GM12878 (cell line): Measurements from ENCODE around the gene HOXB2. TPM values are rescaled to one million over a fixed set of nuclear protein-coding genes. Genes with fewer than 3 reads are reported as not detected.
A peak's percentile ranks its signal among the peaks of the same experiment; 100 is the strongest.

ENCODE experiments used
- ATAC-seq: fragments of 200-7000 bp; cut with Tn5 transposase; 3 replicates; pipeline ENCODE4 v1.9.1; 2020; ENCODE audit warnings: mild to moderate bottlenecking, moderate library complexity
- BruUV-seq: library from RNA; stranded (reverse); fragments of 400-500 nt; replicated peaks from 2 replicates; lab custom pipeline; 2021; lab: Mats Ljungman, UMichigan
- CTCF ChIA-PET: fragments of 300-600 bp; sonication (Branson Sonifier 250); formaldehyde crosslinking; extraction: SDS; loops from one replicate; lab custom pipeline; 2021; ENCODE audit warnings: inconsistent platforms; lab: Yijun Ruan, JAX
- POLR2A ChIA-PET: fragments of 350-600 bp; formaldehyde crosslinking; extraction: SDS; loops from one replicate; lab custom pipeline; 2021; ENCODE audit warnings: inconsistent platforms; lab: Charles Lee
- RAD21 ChIA-PET: fragments of 300-600 bp; sonication (Branson Sonifier 250); formaldehyde crosslinking; loops from one replicate; lab custom pipeline; 2023; ENCODE audit warnings: antibody characterized with exemption; ENCODE audit not compliant: unreplicated experiment; lab: Charles Lee
- SMC1A ChIA-PET: fragments of 300-600 bp; sonication (Branson Sonifier 250); formaldehyde crosslinking; loops from one replicate; lab custom pipeline; 2023; ENCODE audit not compliant: unreplicated experiment, uncharacterized antibody; lab: Charles Lee
- DNase-seq: peaks from one replicate; pipeline ENCODE4 v3.0.0-alpha.2; 2011; ENCODE audit warnings: low read depth, low spot score
- FAIRE-seq: peaks from 3 replicates; lab custom pipeline; 2011; peaks lifted over from hg19 to GRCh38; lab: Jason Lieb, UNC
- H2AFZ ChIP-seq: 2 replicates; pipeline ENCODE4 v1.6.0; 2011; ENCODE audit warnings: low read depth, low read length, control low read depth; ENCODE audit not compliant: control insufficient read depth
- H3K27ac ChIP-seq: 2 replicates; pipeline ENCODE4 v1.5.1; 2011; ENCODE audit warnings: control low read depth; ENCODE audit not compliant: control insufficient read depth, insufficient read depth
- H3K27me3 ChIP-seq, 2 experiments: replicated peaks in 1 of 2; 2 replicates each; pipeline versions ENCODE4 v1.6.0 to v1.6.1; 2011; ENCODE audit warnings: low read length in 1 of 2; ENCODE audit not compliant: control insufficient read depth in 2 of 2, insufficient read depth in 2 of 2
- H3K36me3 ChIP-seq, 2 experiments: 2 replicates each; pipeline ENCODE4 v1.5.1; 2011; ENCODE audit warnings: low read length in 1 of 2; ENCODE audit not compliant: control insufficient read depth in 2 of 2, insufficient read depth in 2 of 2
- H3K4me1 ChIP-seq: 2 replicates; pipeline ENCODE4 v1.6.1; 2011; ENCODE audit warnings: mild to moderate bottlenecking, low read length, moderate library complexity, mixed read lengths; ENCODE audit not compliant: control insufficient read depth, insufficient read depth
- H3K4me2 ChIP-seq: 2 replicates; pipeline ENCODE4 v1.6.0; 2011; ENCODE audit warnings: control low read depth; ENCODE audit not compliant: control insufficient read depth, insufficient read depth
- H3K4me3 ChIP-seq: fragments of 200-600 bp; sonication (generic); 2 replicates; pipeline ENCODE4 v1.5.1; 2016
- H3K79me2 ChIP-seq: 2 replicates; pipeline ENCODE4 v1.6.0; 2011; ENCODE audit warnings: low read length; ENCODE audit not compliant: control insufficient read depth, insufficient read depth
- H3K9ac ChIP-seq: 2 replicates; pipeline ENCODE4 v1.8.0; 2011; ENCODE audit warnings: low read length, control low read depth, mixed read lengths; ENCODE audit not compliant: control insufficient read depth, insufficient read depth
- H3K9me3 ChIP-seq: replicated peaks from 3 replicates; pipeline ENCODE4 v1.5.1; 2011; ENCODE audit warnings: mild to moderate bottlenecking, low read length; ENCODE audit not compliant: control insufficient read depth, insufficient read depth
- H4K20me1 ChIP-seq: 2 replicates; pipeline ENCODE4 v1.6.0; 2011; ENCODE audit not compliant: control insufficient read depth, insufficient read depth
- BCL3 ChIP-seq: IDR thresholded peaks from 2 replicates; pipeline ENCODE4 v1.6.1; 2011; ENCODE audit warnings: borderline replicate concordance, low read depth, mild to moderate bottlenecking, moderate library complexity, low read length; ENCODE audit not compliant: insufficient read depth, poor library complexity, severe bottlenecking
- CHD2 ChIP-seq: IDR thresholded peaks from 2 replicates; pipeline ENCODE4 v1.6.1; 2011; ENCODE audit warnings: low read depth, low read length, improper control_type of control experiment, borderline replicate concordance
- FOXK2 ChIP-seq: fragments of 450-650 bp; IDR thresholded peaks from 2 replicates; pipeline ENCODE4 v1.6.1; 2017; ENCODE audit warnings: mild to moderate bottlenecking, moderate library complexity
- IKZF1 ChIP-seq: fragments of 450-650 bp; conservative IDR thresholded peaks from 2 replicates; pipeline ENCODE4 v1.6.1; 2017; ENCODE audit warnings: antibody characterized with exemption, mild to moderate bottlenecking
- IKZF2 ChIP-seq, 2 experiments: fragments of 450-650 bp; IDR thresholded peaks; 2 replicates each; pipeline ENCODE4 v1.6.1; 2017; ENCODE audit warnings: mild to moderate bottlenecking in 2 of 2, moderate library complexity in 2 of 2
- SIX5 ChIP-seq: IDR thresholded peaks from 2 replicates; pipeline ENCODE4 v1.6.1; 2011; ENCODE audit warnings: mild to moderate bottlenecking, low read depth, low read length, moderate library complexity; ENCODE audit not compliant: severe bottlenecking
- SP1 ChIP-seq: IDR thresholded peaks from one replicate; pipeline ENCODE4 v1.6.1; 2011; ENCODE audit warnings: low read depth, low read length
- YY1 ChIP-seq: IDR thresholded peaks from 2 replicates; pipeline ENCODE4 v1.6.1; 2011; ENCODE audit warnings: low read depth, mild to moderate bottlenecking, low read length
- ZNF384 ChIP-seq: IDR thresholded peaks from 2 replicates; pipeline ENCODE4 v1.6.1; 2012; ENCODE audit warnings: low read depth, mild to moderate bottlenecking, low read length, improper control_type of control experiment, borderline replicate concordance
- ZZZ3 ChIP-seq: IDR thresholded peaks from 2 replicates; pipeline ENCODE4 v1.6.1; 2011; ENCODE audit warnings: low read depth; ENCODE audit not compliant: control insufficient read depth, insufficient read length
- WGBS: methylation state at CpG from one replicate; pipeline ENCODE4 v1.1.6; 2016; ENCODE audit warnings: low lambda C conversion rate; ENCODE audit not compliant: insufficient replicate concordance, insufficient coverage; ENCODE audit errors: missing lambda C conversion rate; 5-methylcytosine and 5-hydroxymethylcytosine counted together
- in situ Hi-C: fragments of 300-500 bp; cut with MboI; formaldehyde crosslinking; loops from 9 replicates; pipeline ENCODE4 v1.14.3; 2018; ENCODE audit warnings: mixed read lengths
- intact Hi-C: fragments of 100-400 bp; cut with micrococcal nuclease; formaldehyde crosslinking; loops from one replicate; pipeline ENCODE4 v1.14.2; 2022; ENCODE audit not compliant: unreplicated experiment
- polyA plus RNA-seq, 11 experiments: library from polyadenylated mRNA; depleted of rRNA in 4 of 11; unstranded in 6 of 11; stranded (reverse) in 5 of 11; fragments of >200 nt; fragmentation: Nextera tagmentation in 4 of 11; fragmentation: Illumina TruSeq in 1 of 11; extraction: Ambion mirVana in 4 of 11; extraction: Trizol in 1 of 11; gene quantifications; 1 replicate in 1 of 11; 2 replicates in 10 of 11; pipeline versions ENCODE4 v1.2.1 to v1.2.3, GENCODE V29; 2011 to 2016; ENCODE audit warnings: inconsistent platforms in 2 of 11, missing spikeins in 2 of 11, low read depth in 1 of 11
- total RNA-seq, 4 experiments: library from RNA; depleted of rRNA in 3 of 4; stranded (reverse); fragments of >200 nt in 3 of 4; fragmentation: Illumina TruSeq in 1 of 4; extraction: Trizol in 1 of 4; gene quantifications; 2 replicates each; pipeline versions ENCODE4 v1.2.1 to v1.2.3, GENCODE V29; 2013 to 2021
- TF ChIP-seq, protein P1 (sequence below): fragments of 450-650 bp; IDR thresholded peaks from 2 replicates; pipeline ENCODE4 v1.6.1; 2017; ENCODE audit warnings: low read depth, mild to moderate bottlenecking, moderate library complexity

Gene HOXB2
- total and polyA plus RNA-seq, 10 of the 15 experiments (the other 5 are each of a cell fraction or from before 2014, with no cell fraction given), result 0.16 to 8.8 (median 2.3) TPM

GRCh38 chr17:48544349-48545021, 424 bp downstream of the HOXB2 start:
- Histone ChIP-seq H3K9me3 (no peaks in the 10 kb centered on the region), H3K36me3 (no peaks in the 10 kb centered on the region), H3K27ac (peak overlapping the region; percentile 49), H2AFZ (peak overlapping the region; percentile 67), H3K4me3 (peak overlapping the region; percentile 69), H3K4me2 (peak overlapping the region; percentile 68), H3K9ac (peak overlapping the region; percentile 77), H3K79me2 (peaks cover 12% of the 10 kb centered on the region), H4K20me1 (no peaks in the 10 kb centered on the region), H3K27me3 (peaks cover 0 to 4% of the 10 kb centered on the region in 2 experiments; a peak in 1 of 4 replicates), H3K4me1 (peaks cover 7% of the 10 kb centered on the region)
- ATAC-seq (peak; percentile 29), FAIRE-seq (no peak), DNase-seq (no peak)
- no TSS peak for BruUV-seq
- WGBS, result 10% methylated on average over 19 of the region's 38 CpGs
- CTCF ChIA-PET, result interaction anchor here (0.8 kb wide), 1 partner anchor 52 kb away, joined by 4 read pairs; no protein-coding TSS in a partner anchor
- in situ Hi-C loops, result no loop called here
- TF ChIP-seq SIX5 (no peak), IKZF1 (peak; percentile 19; the same call in 1 of the 2 replicates), ZZZ3 (no peak), CHD2 (peak; percentile 50; the same call in 1 of the 2 replicates), ZNF384 (peak; percentile 30; the same call in 1 of the 2 replicates), FOXK2 (no peak), YY1 (0 out of 2 replicates have a peak, but pooled peaks have one; percentile 48), SP1 (no peak), BCL3 (no peak), IKZF2 (IDR thresholded peaks at IDR 0.05) (peak; percentile 56 to 58; a peak in 2 of 4 replicates)
- TF ChIP-seq, protein P1, sequence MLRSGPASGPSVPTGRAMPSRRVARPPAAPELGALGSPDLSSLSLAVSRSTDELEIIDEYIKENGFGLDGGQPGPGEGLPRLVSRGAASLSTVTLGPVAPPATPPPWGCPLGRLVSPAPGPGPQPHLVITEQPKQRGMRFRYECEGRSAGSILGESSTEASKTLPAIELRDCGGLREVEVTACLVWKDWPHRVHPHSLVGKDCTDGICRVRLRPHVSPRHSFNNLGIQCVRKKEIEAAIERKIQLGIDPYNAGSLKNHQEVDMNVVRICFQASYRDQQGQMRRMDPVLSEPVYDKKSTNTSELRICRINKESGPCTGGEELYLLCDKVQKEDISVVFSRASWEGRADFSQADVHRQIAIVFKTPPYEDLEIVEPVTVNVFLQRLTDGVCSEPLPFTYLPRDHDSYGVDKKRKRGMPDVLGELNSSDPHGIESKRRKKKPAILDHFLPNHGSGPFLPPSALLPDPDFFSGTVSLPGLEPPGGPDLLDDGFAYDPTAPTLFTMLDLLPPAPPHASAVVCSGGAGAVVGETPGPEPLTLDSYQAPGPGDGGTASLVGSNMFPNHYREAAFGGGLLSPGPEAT, result 0 out of 2 replicates have a peak, but pooled peaks have one; percentile 14
- RAD21 ChIA-PET, result interaction anchor here (1.3 to 2.3 kb wide), 3 partner anchors 31 to 44 kb away, joined by 3 to 5 read pairs (median 4); no protein-coding TSS in a partner anchor
- POLR2A ChIA-PET, result interaction anchor here (0.8 to 1.8 kb wide), 3 partner anchors 31 to 65 kb away, joined by 3 to 9 read pairs (median 5); no protein-coding TSS in a partner anchor
- intact Hi-C loops, result loop anchor here (5.0 kb wide), 1 partner anchor 52 kb away; no protein-coding TSS in a partner anchor
- SMC1A ChIA-PET, result interaction anchor here (0.6 to 2.1 kb wide), 5 partner anchors 12 to 70 kb away, joined by 3 to 9 read pairs (median 3); no protein-coding TSS in a partner anchor
